Adrenal gland (tissue), 12 donors: Measurements from ENCODE around the gene ICE1. TPM values are rescaled to one million over a fixed set of nuclear protein-coding genes. Genes with fewer than 3 reads are reported as not detected.

Experiments
- DNase-seq, 7 donors: peaks; one replicate each; pipeline ENCODE4 v3.0.0-alpha.2; 2019 to 2020
- H3K27ac ChIP-seq, 5 donors: fragments of 200-600 bp; sonication (generic) in 4 of 5; 1 replicate in 3 of 5; 2 replicates in 2 of 5; pipeline versions ENCODE4 v1.5.1 to v1.8.0; 2016 to 2020; ENCODE audit warnings: mild to moderate bottlenecking in 1 of 5
- H3K27me3 ChIP-seq: fragments of 200-600 bp; 2 replicates; pipeline ENCODE4 v1.8.0; 2021
- H3K36me3 ChIP-seq, 2 donors: fragments of 200-600 bp; replicated peaks in 1 of 2; 1 replicate in 1 of 2; 2 replicates in 1 of 2; pipeline versions ENCODE4 v1.5.1 to v1.8.0; 2018 to 2022
- H3K4me1 ChIP-seq, 2 donors: fragments of 200-600 bp; replicated peaks in 1 of 2; 1 replicate in 1 of 2; 2 replicates in 1 of 2; pipeline versions ENCODE4 v1.5.1 to v1.8.0; 2018 to 2021
- H3K4me3 ChIP-seq, 4 donors: fragments of 200-600 bp; sonication (generic) in 3 of 4; one replicate each; pipeline ENCODE4 v1.5.1; 2016 to 2018
- H3K9me3 ChIP-seq, 3 donors: fragments of 200-600 bp; sonication (generic) in 1 of 3; replicated peaks in 1 of 3; 1 replicate in 2 of 3; 2 replicates in 1 of 3; pipeline versions ENCODE4 v1.5.1 to v1.8.0; 2016 to 2021
- CTCF ChIP-seq, 6 experiments: fragments of 450-650 bp in 4 of 6; fragments of 200-600 bp in 2 of 6; sonication (generic) in 1 of 6; IDR thresholded peaks; 1 replicate in 5 of 6; 2 replicates in 1 of 6; pipeline versions ENCODE4 v1.5.1 to v1.8.0; 2016 to 2021; ENCODE audit warnings: antibody characterized with exemption in 6 of 6, mild to moderate bottlenecking in 2 of 6, moderate library complexity in 1 of 6
- POLR2A ChIP-seq, 2 donors: fragments of 450-650 bp; IDR thresholded peaks; one replicate each; pipeline ENCODE4 v1.6.1; 2017; ENCODE audit warnings: antibody characterized with exemption in 2 of 2, mild to moderate bottlenecking in 2 of 2, moderate library complexity in 1 of 2
- WGBS, 4 donors: extraction: QIAGEN DNeasy Blood & Tissue Kit in 2 of 4; methylation state at CpG; one replicate each; pipeline versions ENCODE4 v1.1.5 to v1.1.7; 2013 to 2017; 5-methylcytosine and 5-hydroxymethylcytosine counted together
- intact Hi-C, 2 donors: fragments of 100-400 bp; cut with DNase I; formaldehyde crosslinking; loops; one replicate each; pipeline versions ENCODE4 v1.14.1 to v1.15.0; 2022 to 2023
- polyA plus RNA-seq, 3 donors: library from polyadenylated mRNA; stranded (reverse); fragments of 200-250 nt in 2 of 3; fragments of 350-450 nt in 1 of 3; fragmentation: Illumina TruSeq in 1 of 3; extraction: RNeasy Lipid Tissue Mini Kit (QIAGEN cat#74804) in 1 of 3; gene quantifications; one replicate each; pipeline ENCODE4 v1.2.3, GENCODE V29; 2013 to 2014
- total RNA-seq, 9 donors: library from RNA; depleted of rRNA in 4 of 9; stranded (reverse); fragments of >200 nt in 4 of 9; fragments of 120-200 nt in 1 of 9; fragmentation: NEBNext Ultra II Directional in 1 of 9; extraction: Animal tissue kit (Norgen Biotek cat#: 25700) in 1 of 9; gene quantifications; one replicate each; pipeline versions ENCODE4 v1.1.0 to v1.2.4, GENCODE V29; 2013 to 2023
- donor health status: healthy with polysubstance abuse.
- donor health status: Bipolar disorder and iron deficiency.
- donor health status: DM: yes; HTN: yes; CAD: no.
- donor health status: DM: no; HTN: no; CAD: no.
- donor health status: DM: no; HTN: no; CAD: no.
- donor health status: DM: yes; HTN: yes; CAD: no.

The ICE1 gene
- total and polyA plus RNA-seq, 12 donors, result 6.0 to 33.7 (median 21.2) TPM

DNA sequence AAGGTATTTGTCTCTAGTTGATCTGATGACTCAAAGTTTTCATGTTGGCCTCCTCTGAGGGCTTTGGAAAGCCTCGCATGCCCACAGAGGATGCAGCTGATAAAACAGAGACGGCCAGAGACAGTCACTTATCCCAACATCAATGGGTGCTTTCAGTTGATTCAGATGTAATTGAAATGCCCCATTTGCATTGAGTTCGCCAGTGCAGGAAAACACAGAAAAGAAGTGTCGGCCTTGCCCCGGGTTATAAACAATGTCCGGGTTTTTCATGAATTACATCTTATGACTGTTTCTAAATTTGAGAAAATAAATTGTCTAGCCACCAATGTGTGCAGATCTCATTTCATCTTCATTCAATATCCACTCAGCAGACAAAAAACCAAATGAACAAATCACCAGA, 42.2 kb upstream of the ICE1 start:
- Histone ChIP-seq H3K4me3 (no peak overlapping the region), H3K27me3 (no peaks in the 10 kb centered on the region), H3K9me3 (no peaks in the 10 kb centered on the region), H3K36me3 (no peaks in the 10 kb centered on the region), H3K27ac (no peak overlapping the region), H3K4me1 (no peaks in the 10 kb centered on the region)
- DNase-seq, result no peak
- WGBS, 4 donors, result 80 to 86% (median 81%) methylated on average over 6 of the region's 6 CpGs
- TF ChIP-seq POLR2A (IDR thresholded peaks at IDR 0.05) (no peak), CTCF (IDR thresholded peaks at IDR 0.05) (no peak)
- intact Hi-C loops, result no loop called here

- no peaks in the 10 kb centered on the region for H3K36me3 ChIP-seq
- H3K4me3 ChIP-seq, result no peak overlapping the region
- H3K4me1 ChIP-seq, result no peaks in the 10 kb centered on the region
- whole genome bisulfite sequencing, 4 donors, result 55 to 74% (median 69%) methylated on average over 9 of the region's 9 CpGs
- TF ChIP-seq POLR2A (IDR thresholded peaks at IDR 0.05), result no peak
- no peak for TF ChIP-seq CTCF (IDR thresholded peaks at IDR 0.05)
- H3K27ac ChIP-seq, result no peak overlapping the region
- intact Hi-C loops, result no loop called here
- no peak for DNase-seq
- H3K9me3 ChIP-seq, result no peaks in the 10 kb centered on the region
- H3K27me3 ChIP-seq, result no peaks in the 10 kb centered on the region
Observed at GRCh38 chr5:5381310-5381913, 41.1 kb upstream of the ICE1 start.

DNA sequence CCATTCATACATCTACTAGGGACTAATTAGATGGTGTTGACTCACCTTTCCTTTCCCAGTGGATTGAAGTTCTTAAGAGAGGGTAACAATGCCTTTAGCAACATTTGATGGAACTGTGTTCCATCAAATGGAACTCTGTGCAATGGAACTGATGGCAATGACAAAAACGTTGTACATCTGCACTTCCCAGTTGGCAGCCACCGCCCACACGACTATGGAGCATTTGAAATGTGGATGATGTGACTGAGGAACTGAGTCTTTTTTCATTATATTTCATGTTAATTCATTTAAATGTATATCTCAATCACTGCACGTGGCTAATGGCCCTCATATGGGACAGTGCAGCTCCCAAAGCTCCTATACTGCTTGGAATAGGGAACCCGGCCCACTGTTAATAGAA, 39.0 kb upstream of the ICE1 start:
- no peaks in the 10 kb centered on the region for H3K27me3 ChIP-seq
- intact Hi-C loops, result no loop called here
- H3K9me3 ChIP-seq, result no peaks in the 10 kb centered on the region
- no peaks in the 10 kb centered on the region for H3K4me1 ChIP-seq
- DNase-seq, result no peak
- no peak overlapping the region for H3K4me3 ChIP-seq
- 72 to 84% (median 82%) methylated on average over 5 of the region's 5 CpGs for WGBS, 4 donors
- H3K36me3 ChIP-seq, result no peaks in the 10 kb centered on the region
- TF ChIP-seq CTCF (IDR thresholded peaks at IDR 0.05), result no peak
- TF ChIP-seq POLR2A (IDR thresholded peaks at IDR 0.05), result no peak
- H3K27ac ChIP-seq, result no peak overlapping the region

- Histone ChIP-seq H3K9me3 (no peaks in the 10 kb centered on the region), H3K4me3 (no peak overlapping the region), H3K27me3 (no peaks in the 10 kb centered on the region), H3K36me3 (no peaks in the 10 kb centered on the region), H3K4me1 (no peaks in the 10 kb centered on the region), H3K27ac (no peak overlapping the region)
- TF ChIP-seq CTCF (IDR thresholded peaks at IDR 0.05), result no peak
- no peak for TF ChIP-seq POLR2A (IDR thresholded peaks at IDR 0.05)
- no peak for DNase-seq
- 72 to 89% (median 86%) methylated on average over 11 of the region's 11 CpGs for WGBS, 4 donors
- intact Hi-C loops, result no loop called here
Observed at GRCh38 chr5:5384660-5385330, 37.7 kb upstream of the ICE1 start.
